ENCODE data around the gene WDR49. TPM values are rescaled to one million over a fixed set of nuclear protein-coding genes. Genes with fewer than 3 reads are reported as not detected.

Gene WDR49
- total RNA-seq, 1 donor from 2014 or later = 0.84 TPM

- Mint-ChIP-seq H3K27ac (ENCODE audit: unreplicated experiment) (no peak overlapping the region), H3K36me3 (ENCODE audit: low read depth, unreplicated experiment) (peaks cover 7% of the 10 kb centered on the region), H3K9me3 (ENCODE audit: unreplicated experiment) (no peaks in the 10 kb centered on the region), H3K4me1 (ENCODE audit: low read depth, unreplicated experiment) (no peaks in the 10 kb centered on the region), H3K27me3 (ENCODE audit: low read depth, unreplicated experiment) (no peaks in the 10 kb centered on the region), H3K4me3 (ENCODE audit: unreplicated experiment) (no peak overlapping the region)
- DNase-seq (ENCODE audit: low read depth) (no peak), FAIRE-seq (no peak)
- no peaks in the 10 kb centered on the region for H4K20me1 ChIP-seq (ENCODE audit: insufficient read depth, low read length)
- H3K27ac ChIP-seq (ENCODE audit: low read depth, low read length) = no peak overlapping the region
- peaks cover 12% of the 10 kb centered on the region for H3K36me3 ChIP-seq (ENCODE audit: insufficient read depth, low read length)
- no peaks in the 10 kb centered on the region for H3K27me3 ChIP-seq (ENCODE audit: insufficient read depth, low read length)
- H3K79me2 ChIP-seq (ENCODE audit: insufficient read depth, low read length) = no peaks in the 10 kb centered on the region
- H3K9ac ChIP-seq (ENCODE audit: low read length) = no peak overlapping the region
- H3K9me3 ChIP-seq (ENCODE audit: insufficient read depth, low read depth, low read length) = no peaks in the 10 kb centered on the region
- H3K4me2 ChIP-seq (ENCODE audit: low read length) = no peak overlapping the region
- TF ChIP-seq CTCF (IDR thresholded peaks at IDR 0.05; ENCODE audit: insufficient read depth, low read depth, low read length) = no peak
- TF ChIP-seq EZH2 (IDR thresholded peaks at IDR 0.05; ENCODE audit: insufficient read depth, low read length) = no peak
- no peak overlapping the region for H3K4me3 ChIP-seq (ENCODE audit: insufficient read depth, low read depth, low read length)
- H2AFZ ChIP-seq (ENCODE audit: low read depth, low read length) = no peak overlapping the region
- no peaks in the 10 kb centered on the region for H3K4me1 ChIP-seq (ENCODE audit: insufficient read depth, low read length)
Measured at GRCh38 chr3:167671878-167672427, 18.2 kb upstream of the WDR49 start.

GRCh38 chr3:167669699-167670098, 16.0 kb upstream of the WDR49 start:
- H3K9me3 Mint-ChIP-seq (ENCODE audit: unreplicated experiment) = no peaks in the 10 kb centered on the region
- H3K9me3 ChIP-seq (ENCODE audit: insufficient read depth, low read depth, low read length) = no peaks in the 10 kb centered on the region
- H3K27ac Mint-ChIP-seq (ENCODE audit: unreplicated experiment) = no peak overlapping the region
- H2AFZ ChIP-seq (ENCODE audit: low read depth, low read length) = no peak overlapping the region
- FAIRE-seq (no peak), DNase-seq (ENCODE audit: low read depth) (no peak)
- H3K27ac ChIP-seq (ENCODE audit: low read depth, low read length) = no peak overlapping the region
- no peak overlapping the region for H3K4me2 ChIP-seq (ENCODE audit: low read length)
- no peaks in the 10 kb centered on the region for H3K27me3 Mint-ChIP-seq (ENCODE audit: low read depth, unreplicated experiment)
- no peak overlapping the region for H3K9ac ChIP-seq (ENCODE audit: low read length)
- no peaks in the 10 kb centered on the region for H3K79me2 ChIP-seq (ENCODE audit: insufficient read depth, low read length)
- no peak overlapping the region for H3K4me3 ChIP-seq (ENCODE audit: insufficient read depth, low read depth, low read length)
- H4K20me1 ChIP-seq (ENCODE audit: insufficient read depth, low read length) = no peaks in the 10 kb centered on the region
- no peak overlapping the region for H3K4me3 Mint-ChIP-seq (ENCODE audit: unreplicated experiment)
- no peaks in the 10 kb centered on the region for H3K27me3 ChIP-seq (ENCODE audit: insufficient read depth, low read length)
- TF ChIP-seq EZH2 (IDR thresholded peaks at IDR 0.05; ENCODE audit: insufficient read depth, low read length) = no peak
- no peak for TF ChIP-seq CTCF (IDR thresholded peaks at IDR 0.05; ENCODE audit: insufficient read depth, low read depth, low read length)
- no peaks in the 10 kb centered on the region for H3K4me1 Mint-ChIP-seq (ENCODE audit: low read depth, unreplicated experiment)
- no peaks in the 10 kb centered on the region for H3K4me1 ChIP-seq (ENCODE audit: insufficient read depth, low read length)
- H3K36me3 Mint-ChIP-seq (ENCODE audit: low read depth, unreplicated experiment) = no peaks in the 10 kb centered on the region
- H3K36me3 ChIP-seq (ENCODE audit: insufficient read depth, low read length) = peaks cover 6% of the 10 kb centered on the region

- Histone ChIP-seq H3K4me2 (ENCODE audit: low read length) (no peak overlapping the region), H3K27me3 (ENCODE audit: insufficient read depth, low read length) (no peaks in the 10 kb centered on the region), H3K4me3 (ENCODE audit: insufficient read depth, low read depth, low read length) (no peak overlapping the region), H3K9ac (ENCODE audit: low read length) (no peak overlapping the region), H3K4me1 (ENCODE audit: insufficient read depth, low read length) (no peaks in the 10 kb centered on the region), H4K20me1 (ENCODE audit: insufficient read depth, low read length) (no peaks in the 10 kb centered on the region), H3K36me3 (ENCODE audit: insufficient read depth, low read length) (peaks cover 6% of the 10 kb centered on the region), H3K27ac (ENCODE audit: low read depth, low read length) (no peak overlapping the region), H3K9me3 (ENCODE audit: insufficient read depth, low read depth, low read length) (no peaks in the 10 kb centered on the region), H3K79me2 (ENCODE audit: insufficient read depth, low read length) (no peaks in the 10 kb centered on the region), H2AFZ (ENCODE audit: low read depth, low read length) (no peak overlapping the region)
- Mint-ChIP-seq H3K4me3 (ENCODE audit: unreplicated experiment) (no peak overlapping the region), H3K27ac (ENCODE audit: unreplicated experiment) (no peak overlapping the region), H3K4me1 (ENCODE audit: low read depth, unreplicated experiment) (no peaks in the 10 kb centered on the region), H3K27me3 (ENCODE audit: low read depth, unreplicated experiment) (no peaks in the 10 kb centered on the region), H3K36me3 (ENCODE audit: low read depth, unreplicated experiment) (no peaks in the 10 kb centered on the region), H3K9me3 (ENCODE audit: unreplicated experiment) (no peaks in the 10 kb centered on the region)
- FAIRE-seq (no peak), DNase-seq (ENCODE audit: low read depth) (no peak)
- TF ChIP-seq EZH2 (IDR thresholded peaks at IDR 0.05; ENCODE audit: insufficient read depth, low read length) (no peak), CTCF (IDR thresholded peaks at IDR 0.05; ENCODE audit: insufficient read depth, low read depth, low read length) (no peak)
Measured at GRCh38 chr3:167668651-167669050, 14.9 kb upstream of the WDR49 start.

Data from astrocyte (in vitro differentiated cells and primary cell).